GM18870 (cell line): ENCODE data around the gene ATF5.

Source experiments
- ATAC-seq: cut with Tn5 transposase; IDR thresholded peaks from one replicate; pipeline ENCODE4 v1.9.1; 2021; ENCODE audit warnings: moderate library complexity; ENCODE audit not compliant: unreplicated experiment

The ATF5 gene

DNA sequence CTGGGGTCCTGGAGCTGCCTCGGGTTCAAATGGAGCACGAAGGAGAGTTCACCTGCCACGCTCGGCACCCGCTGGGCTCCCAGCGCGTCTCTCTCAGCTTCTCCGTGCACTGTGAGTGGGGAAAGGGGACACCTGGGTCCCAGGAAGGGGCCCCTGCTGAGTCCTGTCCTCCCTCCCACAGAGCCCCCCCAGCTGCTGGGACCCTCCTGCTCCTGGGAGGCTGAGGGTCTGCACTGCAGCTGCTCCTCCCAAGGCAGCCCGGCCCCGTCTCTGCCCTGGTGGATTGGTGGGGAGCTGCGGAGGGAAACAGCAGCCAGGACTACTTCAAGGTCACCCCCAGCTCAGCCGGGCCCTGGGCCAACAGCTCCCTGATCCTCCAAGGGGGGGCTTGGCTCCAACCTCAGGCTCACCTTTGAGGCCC is 43.0 kb downstream of the ATF5 start:
- no peak for ATAC-seq

DNA sequence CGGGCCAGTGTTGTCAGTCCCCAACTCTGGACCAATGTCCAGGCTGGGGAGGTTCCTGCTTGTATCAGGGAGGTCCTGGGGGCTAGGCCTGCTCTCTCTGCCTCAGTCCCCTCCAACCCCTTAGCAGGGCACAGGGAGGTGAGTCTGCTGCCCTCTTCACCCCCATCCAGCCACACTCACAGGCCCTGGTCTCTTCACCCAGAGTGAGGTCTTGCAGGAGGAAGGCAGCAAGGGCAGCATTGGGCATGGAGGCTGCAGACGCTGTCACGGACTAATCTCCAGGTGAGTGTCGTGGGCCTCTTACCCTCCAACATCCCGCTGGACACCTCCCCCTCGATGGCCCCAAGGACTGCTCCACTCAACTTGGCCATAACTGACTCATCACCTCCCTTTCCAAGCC is 43.8 kb downstream of the ATF5 start:
- no peak for ATAC-seq

GRCh38 chr19:49973987-49974386 is 45.0 kb downstream of the ATF5 start:
- ATAC-seq: no peak

- no peak for ATAC-seq
These were observed 46.0 kb downstream of the ATF5 start for GRCh38 chr19:49975051-49975450.

- no peak for ATAC-seq
These were observed 47.5 kb downstream of the ATF5 start for GRCh38 chr19:49976496-49976895.

GRCh38 chr19:49977076-49977475 is 48.1 kb downstream of the ATF5 start:
- no peak for ATAC-seq

- no peak for ATAC-seq
These were observed 48.9 kb downstream of the ATF5 start for GRCh38 chr19:49977881-49978280.

GRCh38 chr19:49978324-49978723 is 49.3 kb downstream of the ATF5 start:
- ATAC-seq: no peak

GRCh38 chr19:49981603-49982593 is 52.9 kb downstream of the ATF5 start:
- ATAC-seq: no peak
